Chondrocyte (in vitro differentiated cells): Measurements from ENCODE around the gene PEX11B. TPM values are rescaled to one million over a fixed set of nuclear protein-coding genes. Genes with fewer than 3 reads are reported as not detected.
"Not testable (repeated sequence)": the region's sequence is repeated elsewhere in the genome, so short reads cannot be mapped to it uniquely, and the experiment has no call there.

Source experiments
- DNase-seq: peaks from one replicate; pipeline ENCODE4 v3.0.0; 2021; ENCODE audit warnings: mixed read lengths, low spot score
- H3K27ac Mint-ChIP-seq: one replicate; pipeline ENCODE4 v1.8.0; 2021; ENCODE audit warnings: mild to moderate bottlenecking, moderate library complexity, mixed read lengths; ENCODE audit not compliant: unreplicated experiment
- H3K27me3 Mint-ChIP-seq: 2 replicates; pipeline ENCODE4 v1.8.0; 2021; ENCODE audit warnings: low read depth, mixed read lengths
- H3K36me3 Mint-ChIP-seq: 2 replicates; pipeline ENCODE4 v1.8.0; 2021; ENCODE audit warnings: low read depth, mixed read lengths
- H3K4me1 Mint-ChIP-seq: 2 replicates; pipeline ENCODE4 v1.8.0; 2021; ENCODE audit warnings: low read depth, mild to moderate bottlenecking, mixed read lengths
- H3K4me3 Mint-ChIP-seq: one replicate; pipeline ENCODE4 v1.8.0; 2021; ENCODE audit warnings: mild to moderate bottlenecking, moderate library complexity, mixed read lengths; ENCODE audit not compliant: unreplicated experiment
- H3K9me3 Mint-ChIP-seq: 2 replicates; pipeline ENCODE4 v1.8.0; 2021; ENCODE audit warnings: low read depth, mixed read lengths
- total RNA-seq: library from RNA; stranded (reverse); gene quantifications from 3 replicates; pipeline ENCODE4 v1.2.1, GENCODE V29; 2021
- TF ChIP-seq, protein P1 (sequence below): fragments of 200-600 bp; sonication (generic); IDR thresholded peaks from 2 replicates; pipeline ENCODE4 v1.5.0; 2021; ENCODE audit warnings: antibody characterized with exemption, mild to moderate bottlenecking, moderate library complexity

Gene PEX11B
- total RNA-seq, 1 donor from 2014 or later: 29.9 TPM

- TF ChIP-seq, protein P1, sequence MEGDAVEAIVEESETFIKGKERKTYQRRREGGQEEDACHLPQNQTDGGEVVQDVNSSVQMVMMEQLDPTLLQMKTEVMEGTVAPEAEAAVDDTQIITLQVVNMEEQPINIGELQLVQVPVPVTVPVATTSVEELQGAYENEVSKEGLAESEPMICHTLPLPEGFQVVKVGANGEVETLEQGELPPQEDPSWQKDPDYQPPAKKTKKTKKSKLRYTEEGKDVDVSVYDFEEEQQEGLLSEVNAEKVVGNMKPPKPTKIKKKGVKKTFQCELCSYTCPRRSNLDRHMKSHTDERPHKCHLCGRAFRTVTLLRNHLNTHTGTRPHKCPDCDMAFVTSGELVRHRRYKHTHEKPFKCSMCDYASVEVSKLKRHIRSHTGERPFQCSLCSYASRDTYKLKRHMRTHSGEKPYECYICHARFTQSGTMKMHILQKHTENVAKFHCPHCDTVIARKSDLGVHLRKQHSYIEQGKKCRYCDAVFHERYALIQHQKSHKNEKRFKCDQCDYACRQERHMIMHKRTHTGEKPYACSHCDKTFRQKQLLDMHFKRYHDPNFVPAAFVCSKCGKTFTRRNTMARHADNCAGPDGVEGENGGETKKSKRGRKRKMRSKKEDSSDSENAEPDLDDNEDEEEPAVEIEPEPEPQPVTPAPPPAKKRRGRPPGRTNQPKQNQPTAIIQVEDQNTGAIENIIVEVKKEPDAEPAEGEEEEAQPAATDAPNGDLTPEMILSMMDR: no peak
- Mint-ChIP-seq H3K4me1 (no peaks in the 10 kb centered on the region), H3K36me3 (peaks cover 1% of the 10 kb centered on the region), H3K4me3 (no peak overlapping the region), H3K27me3 (no peaks in the 10 kb centered on the region), H3K27ac (peak overlapping the region; percentile 37), H3K9me3 (no peaks in the 10 kb centered on the region)
- DNase-seq: no peak
These were observed 24.4 kb upstream of the PEX11B start for GRCh38 chr1:145942871-145943270.

GRCh38 chr1:145942405-145942804 lies 23.9 kb upstream of the PEX11B start:
- no peaks in the 10 kb centered on the region for H3K4me1 Mint-ChIP-seq
- H3K4me3 Mint-ChIP-seq: no peak overlapping the region
- no peaks in the 10 kb centered on the region for H3K27me3 Mint-ChIP-seq
- H3K9me3 Mint-ChIP-seq: no peaks in the 10 kb centered on the region
- TF ChIP-seq, protein P1: no peak
- H3K36me3 Mint-ChIP-seq: peaks cover 1% of the 10 kb centered on the region
- no peak overlapping the region for H3K27ac Mint-ChIP-seq
- DNase-seq: no peak

DNA sequence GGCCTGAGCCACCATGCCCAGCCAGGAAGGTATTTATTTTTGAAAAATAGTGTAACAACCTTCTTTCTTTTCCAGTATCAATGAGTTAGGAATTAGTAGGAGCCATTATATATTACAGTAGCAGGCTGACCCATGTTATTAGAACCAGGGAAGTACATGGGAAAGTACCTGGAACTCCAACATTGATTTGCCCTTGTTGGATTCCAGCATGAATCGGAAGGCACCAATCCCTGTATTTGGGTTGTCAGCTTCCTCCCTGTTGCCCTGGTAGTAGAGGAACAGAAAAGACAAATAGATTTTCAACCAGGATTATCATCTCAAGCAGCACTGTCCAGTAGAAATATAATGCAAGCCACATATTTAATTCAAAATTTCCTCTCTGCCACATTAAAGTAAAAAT lies 18.9 kb upstream of the PEX11B start:
- Mint-ChIP-seq H3K4me1 (no peaks in the 10 kb centered on the region), H3K4me3 (no peak overlapping the region), H3K36me3 (peaks cover 14% of the 10 kb centered on the region), H3K27me3 (no peaks in the 10 kb centered on the region), H3K9me3 (no peaks in the 10 kb centered on the region), H3K27ac (no peak overlapping the region)
- no peak for DNase-seq
- TF ChIP-seq, protein P1: no peak

DNA sequence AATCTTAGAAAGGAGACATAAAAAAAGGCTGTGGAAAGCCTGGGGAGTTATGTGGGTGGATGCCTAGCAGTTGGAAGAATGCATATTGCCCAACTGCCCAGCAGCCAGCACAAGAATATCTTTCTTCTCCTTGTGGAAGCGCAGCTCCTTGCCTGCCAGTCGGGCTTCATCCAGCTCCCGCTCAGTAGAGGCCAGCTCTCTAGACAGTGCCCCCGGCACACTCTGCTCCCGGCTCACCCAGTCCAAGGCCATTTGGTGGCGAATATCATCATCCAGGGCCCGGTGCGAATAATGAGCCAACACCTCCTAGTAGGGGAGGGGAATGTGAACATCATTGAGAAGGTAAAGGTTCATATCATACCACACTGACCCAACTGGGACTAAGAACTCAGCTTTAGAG lies 17.7 kb upstream of the PEX11B start:
- no peak overlapping the region for H3K4me3 Mint-ChIP-seq
- H3K27ac Mint-ChIP-seq: peak overlapping the region; percentile 5
- TF ChIP-seq, protein P1: no peak
- no peak for DNase-seq
- H3K36me3 Mint-ChIP-seq: peaks cover 15% of the 10 kb centered on the region
- H3K9me3 Mint-ChIP-seq: no peaks in the 10 kb centered on the region
- H3K4me1 Mint-ChIP-seq: no peaks in the 10 kb centered on the region
- no peaks in the 10 kb centered on the region for H3K27me3 Mint-ChIP-seq

- TF ChIP-seq, protein P1: no peak
- no peaks in the 10 kb centered on the region for H3K4me1 Mint-ChIP-seq
- DNase-seq: no peak
These were observed 17.2 kb upstream of the PEX11B start for GRCh38 chr1:145935708-145936107.

GRCh38 chr1:145932522-145933009 lies 14.0 kb upstream of the PEX11B start:
- H3K27ac Mint-ChIP-seq, DNase-seq, H3K4me3 Mint-ChIP-seq, H3K9me3 Mint-ChIP-seq, H3K27me3 Mint-ChIP-seq: not testable (repeated sequence)
- peaks cover 15% of the 10 kb centered on the region for H3K36me3 Mint-ChIP-seq
- H3K4me1 Mint-ChIP-seq: peaks cover 10% of the 10 kb centered on the region

More at GRCh38 chr1:145935708-145936107, 17.2 kb upstream of the PEX11B start:
- no peak overlapping the region for H3K4me3 Mint-ChIP-seq
- no peaks in the 10 kb centered on the region for H3K9me3 Mint-ChIP-seq
- H3K27me3 Mint-ChIP-seq: no peaks in the 10 kb centered on the region
- H3K36me3 Mint-ChIP-seq: peaks cover 15% of the 10 kb centered on the region
- H3K27ac Mint-ChIP-seq: no peak overlapping the region
